NCI-H1048 (cell line): ENCODE measurements around the gene CNST.
"Not testable (repeated sequence)": the region's sequence is repeated elsewhere in the genome, so short reads cannot be mapped to it uniquely, and the experiment has no call there.

ENCODE experiments used
- DNase-seq: peaks from one replicate; lab custom pipeline; 2025; lab: John Stamatoyannopoulos, UW

Gene CNST

DNA sequence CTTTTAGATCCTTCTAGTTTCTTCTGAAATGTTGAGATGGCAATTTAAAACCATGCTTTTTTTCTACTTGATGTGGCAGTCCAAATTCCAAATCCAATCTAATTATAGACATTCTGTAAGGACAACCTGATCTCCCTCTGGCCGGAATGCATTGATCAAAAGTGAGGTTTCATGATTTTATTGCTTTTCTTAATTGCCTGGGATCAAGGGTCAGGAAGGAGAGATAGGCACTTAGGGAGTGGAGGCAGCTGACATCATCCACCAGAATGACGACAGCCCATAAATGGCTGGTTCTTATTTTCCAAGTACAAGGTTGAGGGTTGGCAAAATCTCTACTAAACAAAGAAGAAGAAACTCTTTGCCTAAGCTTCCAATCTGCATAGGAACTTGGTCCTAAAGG, 111.6 kb downstream of the CNST start:
- DNase-seq = no peak

GRCh38 chr1:246678816-246679793, 112.8 kb downstream of the CNST start:
- DNase-seq = no peak

GRCh38 chr1:246679794-246680177, 113.5 kb downstream of the CNST start:
- DNase-seq = no peak

- DNase-seq = no peak
These were observed 113.9 kb downstream of the CNST start for GRCh38 chr1:246680190-246680589.

DNA sequence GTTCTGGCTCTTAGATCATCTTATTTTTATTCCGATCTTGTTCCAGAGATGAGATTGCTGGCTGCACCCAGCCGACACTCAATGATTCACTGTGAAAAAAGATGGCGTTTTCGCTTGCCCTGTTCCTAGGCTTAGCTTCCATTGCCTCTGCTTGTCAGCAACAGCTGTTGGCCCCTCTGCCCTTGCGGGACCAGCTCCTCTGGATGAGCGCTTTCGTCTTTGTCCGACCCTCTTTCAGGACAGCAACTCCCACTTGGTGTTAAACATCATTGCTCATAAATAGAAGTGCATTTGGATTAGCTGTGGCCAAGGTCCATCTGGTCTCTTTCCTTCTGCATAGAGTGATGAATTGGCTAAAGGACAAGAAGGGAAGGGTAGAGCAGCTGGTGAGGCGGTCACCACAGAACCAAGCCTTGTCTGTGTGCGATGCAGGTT, 114.5 kb downstream of the CNST start:
- no peak for DNase-seq

DNA sequence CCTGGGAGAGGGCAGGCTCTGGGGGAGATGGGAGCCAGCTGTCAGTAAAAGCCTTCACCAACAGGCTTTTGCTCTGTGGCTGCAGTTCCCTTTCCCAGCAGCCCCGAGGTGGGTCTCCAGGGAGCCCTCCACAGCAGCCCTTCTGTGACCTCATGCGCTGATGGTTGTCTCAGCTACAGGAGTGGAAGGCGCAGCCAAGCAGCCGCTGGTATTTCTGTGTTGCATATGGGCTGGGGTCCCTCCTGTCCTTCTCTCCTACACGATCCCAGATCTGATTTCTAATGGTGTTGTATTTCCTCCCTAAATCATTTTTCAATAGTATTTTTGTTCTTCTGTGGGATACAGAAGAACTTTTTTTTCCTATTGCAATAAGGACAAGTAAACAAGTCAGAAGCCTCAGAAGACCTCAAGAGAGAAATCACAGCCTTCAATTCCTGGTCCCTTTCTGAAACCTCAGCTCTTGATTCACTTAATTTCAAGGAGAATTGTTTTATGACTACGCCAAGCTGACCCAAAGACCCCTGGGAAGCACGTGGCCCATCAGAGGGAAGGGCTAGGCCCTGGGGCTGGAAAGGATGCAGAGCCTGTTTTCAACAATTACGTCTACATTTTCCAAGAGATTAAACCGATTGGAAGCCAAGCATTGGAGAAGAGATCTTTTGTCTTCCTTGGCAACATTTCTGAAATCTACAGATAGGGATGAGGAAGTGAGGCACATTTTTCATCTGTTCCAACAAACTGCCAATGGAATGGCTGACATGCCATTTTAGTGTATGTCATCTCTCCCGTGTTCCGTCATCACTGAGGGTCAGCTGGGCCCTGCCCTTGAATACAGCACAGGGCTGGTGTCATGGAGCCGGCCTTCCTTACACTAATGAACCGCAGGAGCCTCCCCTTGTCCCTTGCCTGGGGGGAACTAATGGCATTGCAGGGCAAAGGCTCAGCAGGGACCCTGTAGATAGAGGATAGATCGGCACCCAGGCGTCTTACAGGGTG, 115.9 kb downstream of the CNST start:
- no peak for DNase-seq

- no peak for DNase-seq
These were observed 117.3 kb downstream of the CNST start for GRCh38 chr1:246683521-246683920.

DNA sequence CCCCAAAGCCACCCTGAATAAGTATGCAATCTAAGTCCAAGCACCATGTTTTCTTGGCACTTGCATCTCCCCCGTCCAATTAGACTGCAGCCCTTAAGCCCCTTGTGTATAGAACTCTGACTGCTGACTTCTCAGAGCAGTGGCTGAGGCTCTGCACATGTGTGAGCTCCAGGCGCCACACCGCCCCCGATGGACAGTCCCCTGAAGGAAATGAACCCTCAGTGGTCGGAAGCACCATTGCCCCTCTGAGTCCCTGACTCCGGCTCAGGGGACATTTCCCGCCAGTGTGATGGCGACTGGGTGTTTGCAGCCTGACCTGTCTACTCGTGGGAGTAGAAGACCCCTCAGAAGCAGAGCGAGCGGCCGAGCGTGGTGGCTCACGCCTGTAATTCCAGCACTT, 120.7 kb downstream of the CNST start:
- no peak for DNase-seq

- DNase-seq = peak; percentile 87
These were observed 123.3 kb downstream of the CNST start for GRCh38 chr1:246689409-246690008.

DNA sequence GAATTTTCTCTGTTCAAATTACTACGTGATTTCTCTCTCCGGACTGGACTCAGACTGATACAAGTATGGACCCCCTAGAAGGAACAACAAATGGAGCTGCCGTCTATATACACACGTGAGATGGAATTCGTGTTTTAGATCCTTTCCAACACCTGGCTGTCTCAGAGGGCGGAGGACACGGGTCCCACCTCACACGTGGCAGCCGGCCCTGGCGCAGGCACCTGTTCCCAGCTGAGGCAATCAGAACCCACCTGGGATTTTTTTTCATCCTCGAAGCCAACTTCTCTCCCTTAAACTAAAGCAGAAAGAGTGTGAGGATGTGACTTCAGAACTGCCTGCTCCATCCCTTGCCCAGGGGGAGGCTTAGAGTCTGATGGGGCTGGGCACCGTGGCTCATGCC, 123.8 kb downstream of the CNST start:
- DNase-seq = no peak

DNA sequence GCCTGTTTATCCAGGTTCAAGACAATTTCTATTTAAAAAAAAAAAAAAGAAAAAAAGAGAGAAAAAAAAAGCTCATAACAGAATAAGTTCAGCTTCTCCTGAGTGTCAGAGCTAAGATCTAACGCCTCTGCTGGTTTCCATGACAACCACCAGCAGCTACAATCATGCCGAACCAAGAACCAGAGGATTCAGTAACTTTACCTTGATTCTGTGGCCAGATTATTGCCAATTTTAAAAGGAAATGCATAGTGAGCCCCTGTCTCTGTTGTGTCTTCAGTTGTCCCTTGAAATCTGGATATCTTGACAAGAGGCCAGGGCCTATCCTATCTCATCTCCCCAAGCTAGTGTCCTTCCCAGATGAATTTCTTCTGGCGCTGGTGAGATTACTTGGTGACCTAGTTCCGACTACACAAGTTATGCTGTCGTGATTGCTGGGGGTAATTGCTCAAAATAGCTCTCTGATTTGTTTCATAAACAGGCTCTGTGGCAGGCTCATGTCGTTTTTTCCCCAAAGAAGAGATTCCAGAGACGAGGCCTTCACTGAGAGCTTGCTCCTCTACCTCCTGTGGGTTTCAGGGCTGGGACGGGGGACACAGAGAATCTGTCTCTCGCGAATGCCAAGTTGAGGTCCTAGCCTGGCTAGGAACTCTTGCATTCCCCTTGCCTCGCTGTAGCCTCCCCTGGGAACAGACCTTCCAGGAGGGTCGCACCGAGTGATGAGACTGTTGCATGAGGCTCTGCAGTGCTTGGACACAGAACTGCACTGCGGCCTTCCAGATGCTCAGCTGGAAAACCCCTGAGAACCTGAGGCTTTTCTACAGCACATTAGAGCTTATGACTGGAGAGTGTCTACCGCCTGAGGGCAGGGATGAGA, 125.6 kb downstream of the CNST start:
- no peak for DNase-seq

- not testable (repeated sequence) for DNase-seq
These were observed 128.1 kb downstream of the CNST start for GRCh38 chr1:246694213-246694895.

- no peak for DNase-seq
These were observed 128.9 kb downstream of the CNST start for GRCh38 chr1:246695136-246695535.

DNA sequence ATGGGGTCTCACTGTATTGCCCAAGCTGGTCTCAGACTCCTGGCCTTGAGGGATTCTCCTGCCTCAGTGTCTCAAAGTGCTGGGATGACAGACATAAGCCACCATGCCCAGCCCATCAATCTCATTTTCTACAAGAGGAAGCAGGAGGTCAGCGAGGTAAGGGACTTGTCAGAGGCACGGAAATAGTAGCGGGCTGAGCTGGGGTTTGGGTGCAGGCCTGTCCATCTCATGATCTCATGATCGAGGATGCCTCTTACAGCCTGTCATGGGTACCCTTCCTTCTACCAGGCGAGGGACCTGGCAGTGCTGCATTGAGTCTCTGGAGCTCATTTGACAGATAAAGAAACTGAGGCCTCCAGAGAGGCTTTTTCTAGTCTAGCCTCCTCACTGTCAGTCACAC, 129.4 kb downstream of the CNST start:
- DNase-seq = no peak

GRCh38 chr1:246698466-246699094, 132.3 kb downstream of the CNST start:
- DNase-seq = no peak

- peak; percentile 95 for DNase-seq
These were observed 133.0 kb downstream of the CNST start for GRCh38 chr1:246699095-246699735.

DNA sequence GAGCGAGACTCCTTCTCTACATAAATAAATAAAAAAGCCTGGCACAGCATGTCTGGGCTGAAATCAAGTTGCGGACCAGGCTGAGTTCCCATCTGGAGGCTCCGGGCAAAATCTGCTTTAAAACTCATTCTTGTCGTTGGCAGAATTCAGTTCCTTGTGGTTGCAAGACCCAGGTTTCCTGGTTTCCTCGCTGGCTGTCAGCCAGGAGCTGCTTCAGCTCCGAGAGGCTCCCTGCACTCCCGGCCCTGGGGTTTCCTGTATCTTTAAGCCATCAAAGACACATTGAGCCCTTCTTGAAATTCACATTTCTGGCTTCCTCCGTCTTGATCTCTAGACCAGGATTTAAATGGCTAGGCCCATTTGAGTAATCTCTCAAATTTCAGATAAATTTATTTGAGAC, 137.3 kb downstream of the CNST start:
- DNase-seq = no peak

DNA sequence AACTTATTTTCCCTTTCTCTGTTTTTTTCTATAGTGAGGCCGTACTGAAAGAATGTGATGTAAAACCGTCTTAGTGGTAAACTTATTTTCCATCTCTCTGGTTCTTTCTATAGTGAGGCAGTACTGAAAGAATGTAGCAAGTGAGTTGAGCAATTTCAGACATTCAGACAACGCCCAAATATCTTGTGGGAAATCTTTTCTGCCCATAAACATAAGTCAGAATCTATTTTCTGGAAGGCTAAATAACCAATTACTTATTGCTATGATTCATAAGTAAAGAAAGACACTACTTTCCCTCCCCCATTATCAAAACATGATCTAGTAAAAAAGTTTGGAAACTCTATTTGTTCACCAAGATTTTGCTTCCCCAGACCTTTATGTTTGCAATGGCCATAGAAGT, 139.1 kb downstream of the CNST start:
- DNase-seq = no peak

GRCh38 chr1:246708166-246708565, 141.9 kb downstream of the CNST start:
- DNase-seq = no peak

GRCh38 chr1:246709196-246709595, 142.9 kb downstream of the CNST start:
- DNase-seq = no peak
